Measurements from ENCODE around the gene ESRRA.

Gene ESRRA

GRCh38 chr11:64352099-64352994, 47.0 kb downstream of the ESRRA start:
- DNase-seq, result no peak

GRCh38 chr11:64352995-64353714, 47.8 kb downstream of the ESRRA start:
- DNase-seq, result no peak

- DNase-seq, result no peak
Measured at GRCh38 chr11:64353715-64354506, 48.6 kb downstream of the ESRRA start.

GRCh38 chr11:64355078-64355940, 50.0 kb downstream of the ESRRA start:
- DNase-seq, result peak; percentile 85

- peak; percentile 42 for DNase-seq
Measured at GRCh38 chr11:64356498-64357411, 51.4 kb downstream of the ESRRA start.

GRCh38 chr11:64357446-64357845, 52.1 kb downstream of the ESRRA start:
- DNase-seq, result no peak

- no peak for DNase-seq
Measured at GRCh38 chr11:64357904-64358535, 52.7 kb downstream of the ESRRA start.

- DNase-seq, result no peak
Measured at GRCh38 chr11:64358536-64358906, 53.2 kb downstream of the ESRRA start.

- DNase-seq, result peak; percentile 68
Measured at GRCh38 chr11:64358907-64359711, 53.8 kb downstream of the ESRRA start, which contains the start of gene RPS6KA4. Gene RPS6KA4 (plus strand): TSS chr11:64359162. CDS start chr11:64359236, 74 bp downstream.

GRCh38 chr11:64359712-64360445, 54.6 kb downstream of the ESRRA start:
- no peak for DNase-seq

GRCh38 chr11:64360448-64360921, 55.2 kb downstream of the ESRRA start:
- no peak for DNase-seq

- no peak for DNase-seq
Measured at GRCh38 chr11:64361659-64362058, 56.3 kb downstream of the ESRRA start.

- no peak for DNase-seq
Measured at GRCh38 chr11:64362339-64362738, 57.0 kb downstream of the ESRRA start.

- no peak for DNase-seq
Measured at GRCh38 chr11:64364435-64364834, 59.1 kb downstream of the ESRRA start.

- no peak for DNase-seq
Measured at GRCh38 chr11:64364911-64365310, 59.6 kb downstream of the ESRRA start.
